GM19193 (cell line): ENCODE data around the gene LRRC3.

Source experiments
- POLR2A ChIP-seq: IDR thresholded peaks from 4 replicates; pipeline ENCODE4 v1.6.1; 2011; ENCODE audit not compliant: insufficient read depth, insufficient read length; ENCODE audit errors: extremely low read depth

LRRC3 gene

DNA sequence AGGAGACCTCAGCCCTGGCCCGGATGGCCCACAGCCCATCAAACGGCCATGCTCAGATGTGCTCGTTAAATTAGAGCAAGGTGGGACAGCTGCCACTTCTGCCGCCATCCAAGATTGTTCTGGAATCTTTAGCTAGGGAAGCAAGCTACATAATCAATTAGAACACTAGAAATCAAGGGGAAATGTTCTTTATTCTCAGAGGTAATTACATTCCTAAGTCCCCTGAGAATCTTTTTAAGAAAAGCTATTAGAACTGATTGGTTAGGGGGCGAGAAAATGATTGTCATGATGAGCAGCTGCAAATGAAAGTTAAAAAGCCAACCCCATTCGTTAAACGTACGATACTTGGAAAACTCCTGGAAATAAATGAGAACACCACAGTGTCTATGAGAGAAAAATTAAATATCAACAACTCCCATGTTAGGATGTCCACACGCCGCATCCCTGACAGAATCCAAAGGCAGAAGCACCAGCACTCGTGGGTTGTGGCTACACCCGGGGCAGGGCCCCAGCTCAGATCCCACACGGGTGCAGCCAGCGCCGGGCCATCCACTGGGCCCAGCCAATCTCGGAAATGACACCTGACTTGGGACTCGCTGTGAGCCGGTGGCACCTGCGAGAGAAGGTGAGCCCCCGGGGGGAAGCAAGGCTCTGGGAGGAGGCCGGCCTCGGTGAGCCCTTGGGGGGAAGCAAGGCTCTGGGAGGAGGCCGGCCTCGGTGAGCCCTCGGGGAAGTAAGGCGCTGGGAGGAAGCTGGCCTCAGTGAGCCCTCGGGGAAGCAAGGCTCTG is 47.1 kb downstream of the LRRC3 start:
- no peak for TF ChIP-seq POLR2A

DNA sequence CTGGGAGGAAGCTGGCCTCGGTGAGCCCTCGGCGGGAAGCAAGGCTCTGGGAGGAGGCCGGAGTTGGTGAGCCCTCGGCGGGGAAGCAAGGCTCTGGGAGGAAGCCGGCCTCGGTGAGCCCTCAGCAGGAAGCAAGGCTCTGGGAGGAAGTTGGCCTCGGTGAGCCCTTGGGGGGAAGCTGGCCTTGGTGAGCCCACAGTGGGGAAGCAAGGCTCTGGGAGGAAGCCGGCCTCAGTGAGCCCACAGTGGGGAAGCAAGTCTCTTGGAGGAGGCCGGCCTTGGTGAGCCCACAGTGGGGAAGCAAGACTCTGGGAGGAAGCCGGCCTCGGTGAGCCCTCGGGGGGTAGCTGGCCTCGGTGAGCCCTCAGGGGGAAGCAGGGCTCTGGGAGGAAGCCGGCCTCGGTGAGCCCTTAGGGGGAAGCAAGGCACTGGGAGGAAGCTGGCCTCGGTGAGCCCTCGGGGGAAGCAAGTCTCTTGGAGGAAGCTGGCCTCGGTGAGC is 48.6 kb downstream of the LRRC3 start:
- no peak for TF ChIP-seq POLR2A

DNA sequence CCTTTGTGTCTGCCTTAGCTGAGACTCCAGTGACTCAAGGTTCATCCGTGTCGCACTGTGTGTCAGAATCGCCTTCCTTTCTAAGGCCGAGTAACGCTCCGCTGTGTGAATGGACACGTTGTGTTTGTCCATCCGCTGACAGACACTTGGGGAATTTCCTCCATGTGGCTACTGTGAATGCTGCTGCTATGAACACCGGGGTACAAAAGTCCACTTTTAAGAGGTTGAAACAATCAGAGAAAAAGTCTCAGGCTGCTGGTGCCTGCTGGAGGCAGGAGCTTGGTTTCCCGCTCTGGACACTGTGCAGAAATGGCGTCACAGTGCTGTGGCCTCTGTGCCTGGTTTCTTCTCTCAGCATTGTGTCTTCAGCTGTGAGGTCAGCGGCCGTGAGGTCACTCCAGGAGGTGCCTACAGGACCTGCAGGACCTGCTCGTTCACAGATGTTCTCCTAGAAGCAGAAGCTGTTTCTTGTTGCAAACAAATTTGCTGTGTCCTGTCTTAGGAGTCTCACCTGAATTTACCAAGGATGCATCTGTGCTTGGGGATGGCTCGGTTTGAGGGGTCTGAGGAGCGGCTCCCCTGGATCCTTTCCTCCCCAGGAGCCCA is 50.5 kb downstream of the LRRC3 start:
- no peak for TF ChIP-seq POLR2A

DNA sequence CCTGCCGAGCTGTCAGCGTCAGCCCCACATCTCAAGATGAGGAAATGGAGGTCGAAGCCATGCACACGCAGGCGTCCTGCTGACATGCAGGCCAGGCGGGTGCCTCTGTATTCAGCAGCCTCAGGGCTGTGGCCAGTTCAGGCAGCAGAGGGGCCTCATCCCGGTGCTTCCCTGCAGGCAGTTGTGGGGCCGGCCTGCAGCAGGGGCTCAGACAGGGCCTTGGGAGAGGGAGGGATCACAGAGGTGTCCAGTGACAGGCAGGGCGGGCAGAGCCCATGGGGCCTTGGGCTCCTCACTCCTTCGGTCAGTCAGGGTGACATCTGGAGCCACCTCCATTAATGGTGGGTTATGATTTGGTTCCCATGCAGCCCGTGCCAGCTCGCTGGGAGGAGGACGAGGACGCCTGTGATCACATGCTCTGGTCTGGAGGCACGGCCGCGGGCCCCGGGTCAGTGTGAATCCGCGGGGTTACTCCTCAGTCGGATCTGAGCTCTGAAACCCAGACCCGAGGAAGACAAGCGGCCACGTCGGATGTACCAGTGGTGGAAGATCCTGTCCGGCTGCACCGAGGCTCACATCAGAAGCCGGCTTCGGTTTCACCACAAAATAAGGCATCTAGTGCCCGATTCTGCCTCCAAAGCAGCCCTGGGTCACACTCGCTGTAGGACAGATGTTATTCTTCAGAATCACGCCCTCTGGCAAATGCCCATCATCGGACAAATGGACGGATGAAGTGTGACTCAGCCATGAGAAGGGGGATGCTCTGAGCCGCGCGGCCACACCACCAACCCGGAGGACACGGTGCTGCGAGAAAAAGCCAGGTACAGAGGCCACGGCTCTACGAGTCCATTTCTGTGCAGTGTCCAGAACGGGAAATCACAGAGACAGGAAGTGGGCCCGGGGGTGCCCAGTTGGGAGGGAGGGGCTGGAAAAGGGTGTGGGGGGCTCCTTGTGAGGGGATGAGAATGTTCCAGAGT is 51.3 kb downstream of the LRRC3 start:
- no peak for TF ChIP-seq POLR2A

DNA sequence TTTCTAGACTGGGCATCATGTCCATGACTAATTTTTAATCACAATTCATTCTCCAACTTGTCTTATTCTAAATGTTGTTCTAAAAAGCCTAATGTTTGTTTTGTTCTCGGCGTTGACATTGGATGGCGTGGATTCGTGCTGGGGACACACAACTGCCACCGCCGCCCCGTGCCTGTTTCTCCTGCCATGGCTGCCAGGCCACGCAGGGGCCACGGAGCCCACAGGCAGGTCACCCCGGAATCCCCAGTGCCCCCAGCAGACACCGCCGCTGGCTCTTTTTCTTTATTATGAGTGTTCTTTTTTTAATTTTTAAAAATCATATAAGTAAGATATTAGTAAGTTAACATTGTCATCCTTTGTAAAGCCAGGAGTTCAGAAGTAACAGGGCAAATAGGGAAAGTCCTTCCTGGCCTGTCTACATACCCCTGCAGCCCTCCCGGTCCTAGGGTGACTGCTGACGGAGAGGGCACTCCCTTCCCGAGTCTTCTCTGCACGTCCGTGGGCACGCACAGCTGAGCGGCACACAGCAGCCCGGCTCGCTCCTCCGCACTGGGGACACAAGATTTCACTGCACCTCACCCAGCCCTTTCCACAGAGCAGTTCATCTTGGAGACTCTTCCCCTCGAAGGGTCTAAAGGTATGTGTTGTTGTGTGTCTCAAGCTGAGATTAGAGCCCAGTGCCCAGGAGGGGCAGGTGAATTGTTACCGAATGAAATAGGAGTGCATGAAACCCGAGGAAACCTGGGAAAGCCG is 52.5 kb downstream of the LRRC3 start:
- TF ChIP-seq POLR2A, result no peak

- no peak for TF ChIP-seq POLR2A
Measured at GRCh38 chr21:44508426-44508710, 53.1 kb downstream of the LRRC3 start.

- TF ChIP-seq POLR2A, result no peak
Measured at GRCh38 chr21:44508711-44509445, 53.6 kb downstream of the LRRC3 start.

- TF ChIP-seq POLR2A, result no peak
Measured at GRCh38 chr21:44509539-44509938, 54.2 kb downstream of the LRRC3 start.

DNA sequence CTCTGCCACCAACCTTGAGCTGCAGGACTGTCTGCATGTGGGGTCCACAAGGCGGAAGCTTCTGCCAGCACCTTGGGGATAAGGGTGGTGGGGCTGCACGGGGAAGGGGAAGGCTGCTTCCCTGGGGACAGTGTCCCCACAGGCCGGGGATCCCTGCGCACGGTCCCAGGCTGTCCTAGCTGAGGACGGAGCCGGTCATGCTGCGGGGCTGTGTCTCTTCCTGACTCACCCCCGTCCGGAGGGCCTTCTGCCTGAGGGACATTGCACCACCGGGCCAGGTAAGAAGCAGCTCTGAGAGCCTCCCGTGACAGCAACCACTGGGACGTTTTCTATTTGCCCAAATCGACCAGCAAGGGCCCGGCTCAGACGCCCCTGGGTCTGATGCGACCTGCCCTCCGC is 54.8 kb downstream of the LRRC3 start:
- TF ChIP-seq POLR2A, result no peak

DNA sequence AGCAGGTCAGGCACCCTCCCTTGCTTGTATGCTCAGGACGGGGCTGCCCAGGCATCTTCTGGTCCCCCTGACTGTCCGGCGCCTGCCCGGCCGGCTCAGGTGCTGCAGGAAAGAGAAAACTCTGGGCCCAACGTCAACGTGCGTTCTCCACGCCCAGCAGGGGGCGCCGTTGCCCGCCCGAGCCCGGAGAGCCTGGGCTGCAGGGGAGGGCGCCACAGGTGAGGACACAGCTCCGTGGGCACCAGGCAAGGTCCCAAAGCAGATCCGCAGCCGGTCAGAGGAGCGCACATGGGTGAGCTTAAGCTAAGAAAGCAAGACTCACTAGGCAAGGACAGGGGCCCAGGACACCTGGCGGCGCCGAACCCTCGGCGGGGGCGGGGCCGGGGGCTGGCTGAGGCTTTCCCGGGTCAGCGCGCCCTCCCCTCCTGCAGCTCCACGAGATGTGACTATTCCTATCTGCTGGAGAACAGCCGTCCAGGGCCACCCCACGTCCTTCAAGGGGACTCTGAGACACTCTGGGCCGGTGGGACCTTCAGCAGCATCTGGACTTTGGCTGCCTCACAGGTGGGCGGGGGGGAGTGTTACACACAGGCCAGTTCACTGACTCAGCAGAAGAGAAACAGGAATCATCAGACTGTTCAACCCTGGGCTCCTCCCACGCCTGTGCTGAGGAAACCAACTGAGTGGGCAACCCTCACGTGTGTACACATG is 55.4 kb downstream of the LRRC3 start:
- TF ChIP-seq POLR2A, result no peak

DNA sequence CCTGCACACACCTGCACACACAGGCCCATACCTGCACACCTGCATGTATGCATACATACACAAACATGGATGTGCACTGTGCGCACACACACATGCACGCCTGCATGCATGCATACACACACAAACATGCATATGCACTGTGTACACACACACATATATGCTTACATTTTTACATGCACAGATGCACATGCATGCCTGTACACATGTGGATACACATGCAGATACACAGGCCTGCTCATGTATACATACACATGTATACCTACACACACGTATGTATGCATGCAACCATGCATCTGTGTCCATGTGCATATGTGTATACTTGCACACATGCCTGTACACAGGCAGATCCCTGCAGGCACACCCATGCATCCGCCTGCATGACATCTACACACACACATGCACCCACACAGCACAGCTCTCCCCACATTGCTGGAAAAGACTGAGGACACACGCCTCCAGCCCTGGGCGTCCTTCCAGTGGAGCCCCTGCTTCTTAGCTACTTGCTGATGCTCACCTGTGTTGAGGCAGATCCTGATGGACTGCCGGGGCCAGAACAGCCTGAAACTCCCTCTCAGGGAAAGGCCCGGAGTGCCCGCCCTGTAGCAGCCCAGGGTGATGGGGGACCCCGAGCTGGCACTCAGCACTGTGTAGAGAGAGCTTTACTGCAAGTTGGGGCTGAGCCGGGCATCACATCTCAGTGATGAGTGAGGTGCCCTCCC is 56.1 kb downstream of the LRRC3 start:
- no peak for TF ChIP-seq POLR2A
